Stimulated activated CD8-positive, alpha-beta memory T cell treated with anti-CD3 and anti-CD28 coated beads, Interleukin-7, amount 100 ng/mL, for 48 hours (primary cell): ENCODE measurements around the gene SSH2.

Source experiments
- DNase-seq, 2 donors: peaks; one replicate each; pipeline ENCODE4 v3.0.0-alpha.2; 2020; ENCODE audit warnings: low read depth in 1 of 2; ENCODE audit errors: extremely low read depth in 1 of 2

SSH2 gene

DNA sequence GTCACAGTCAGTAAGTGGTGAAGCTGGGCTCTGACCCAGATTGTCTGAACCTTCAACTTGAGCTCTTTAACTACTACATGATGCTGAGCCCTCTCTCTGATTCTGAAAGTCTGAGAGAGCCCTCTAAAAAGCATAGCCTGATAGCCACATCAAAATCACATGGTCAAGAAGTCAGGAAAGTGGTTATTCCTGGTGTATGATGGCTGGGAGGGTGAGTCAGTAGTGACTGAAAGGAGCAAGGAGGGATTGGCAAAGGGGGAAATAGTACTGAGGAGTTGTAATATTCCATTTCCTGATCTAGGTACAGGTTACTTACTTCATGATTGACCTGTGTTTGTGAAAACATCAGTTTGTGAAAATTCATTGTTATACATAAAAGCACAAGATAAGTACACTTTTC lies 89.1 kb downstream of the SSH2 start:
- no peak for DNase-seq

DNA sequence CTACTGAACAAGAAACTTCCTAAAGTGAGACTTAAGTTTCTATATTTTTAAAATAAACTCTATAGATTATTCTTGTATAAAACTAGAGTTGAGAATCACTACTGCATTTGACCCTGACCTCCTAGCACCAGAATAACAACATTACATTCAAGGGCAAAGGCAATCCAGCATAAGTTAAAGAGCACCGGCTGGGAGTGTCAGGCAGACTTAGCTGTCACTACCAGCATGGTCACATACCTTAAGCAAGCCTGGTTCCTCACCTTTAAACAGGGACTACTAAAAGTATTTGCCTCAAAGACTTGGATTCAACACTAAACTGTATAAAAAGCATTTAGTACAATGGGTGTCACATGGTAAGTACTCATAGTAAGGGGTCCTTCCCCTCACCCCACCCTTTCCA lies 90.4 kb downstream of the SSH2 start:
- DNase-seq: no peak

DNA sequence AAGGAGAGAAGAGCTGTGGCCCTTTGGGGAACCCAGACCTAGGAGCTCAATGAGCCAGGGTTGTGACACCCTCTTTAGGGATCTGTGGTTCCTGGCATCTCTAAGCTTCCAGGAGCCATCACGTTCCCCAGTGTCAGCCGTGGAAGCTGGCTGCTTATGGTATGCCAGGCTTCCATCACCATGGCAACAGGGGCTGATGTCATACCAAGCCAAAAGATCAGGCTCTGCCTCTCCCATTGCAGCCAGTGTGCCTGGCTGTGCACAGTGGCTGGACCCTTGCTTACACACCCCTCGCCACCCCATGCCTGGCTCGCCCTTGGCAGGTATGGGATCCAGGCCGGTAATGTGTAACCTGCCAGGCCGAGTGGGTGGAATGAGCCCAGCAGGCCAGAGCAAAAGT lies 91.1 kb downstream of the SSH2 start:
- DNase-seq: no peak

DNA sequence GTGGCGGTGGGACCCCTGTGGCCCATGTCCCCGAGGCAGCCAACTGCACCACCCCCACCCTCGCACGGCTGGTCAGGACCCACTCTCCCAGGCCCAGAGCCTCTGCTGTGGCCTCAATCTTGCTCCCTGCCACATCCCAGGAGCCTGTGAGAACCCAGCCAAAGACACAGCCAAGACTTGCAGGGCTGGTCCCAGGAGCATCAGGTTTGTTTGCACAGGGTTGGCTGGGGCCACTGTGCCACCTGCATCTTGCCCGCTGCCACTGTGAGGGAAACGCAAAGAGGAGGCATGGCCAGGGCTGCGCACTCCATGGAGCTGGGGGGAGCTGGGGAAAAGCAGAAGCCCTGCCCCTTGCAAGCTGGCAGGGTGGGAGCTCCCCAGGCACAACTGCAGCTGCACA lies 92.5 kb downstream of the SSH2 start:
- no peak for DNase-seq

DNA sequence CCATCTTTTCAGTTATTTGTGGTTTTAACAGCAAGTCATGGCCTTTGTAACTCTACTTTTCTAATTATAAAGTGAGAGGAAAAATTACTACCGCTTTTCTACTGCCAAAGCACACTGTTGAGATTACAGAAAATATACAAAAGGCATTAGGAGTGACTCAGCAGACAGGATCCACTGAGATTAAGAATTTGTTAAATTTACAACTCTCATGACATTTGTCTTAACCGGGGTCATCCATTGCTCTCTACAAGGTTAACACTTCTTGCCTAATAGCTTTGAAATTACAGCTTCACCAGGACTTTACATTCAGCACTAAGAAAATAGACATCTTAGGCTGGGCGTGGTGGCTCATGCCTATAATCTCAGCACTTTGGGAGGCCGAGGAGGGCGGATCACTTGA lies 93.4 kb downstream of the SSH2 start:
- DNase-seq: no peak

DNA sequence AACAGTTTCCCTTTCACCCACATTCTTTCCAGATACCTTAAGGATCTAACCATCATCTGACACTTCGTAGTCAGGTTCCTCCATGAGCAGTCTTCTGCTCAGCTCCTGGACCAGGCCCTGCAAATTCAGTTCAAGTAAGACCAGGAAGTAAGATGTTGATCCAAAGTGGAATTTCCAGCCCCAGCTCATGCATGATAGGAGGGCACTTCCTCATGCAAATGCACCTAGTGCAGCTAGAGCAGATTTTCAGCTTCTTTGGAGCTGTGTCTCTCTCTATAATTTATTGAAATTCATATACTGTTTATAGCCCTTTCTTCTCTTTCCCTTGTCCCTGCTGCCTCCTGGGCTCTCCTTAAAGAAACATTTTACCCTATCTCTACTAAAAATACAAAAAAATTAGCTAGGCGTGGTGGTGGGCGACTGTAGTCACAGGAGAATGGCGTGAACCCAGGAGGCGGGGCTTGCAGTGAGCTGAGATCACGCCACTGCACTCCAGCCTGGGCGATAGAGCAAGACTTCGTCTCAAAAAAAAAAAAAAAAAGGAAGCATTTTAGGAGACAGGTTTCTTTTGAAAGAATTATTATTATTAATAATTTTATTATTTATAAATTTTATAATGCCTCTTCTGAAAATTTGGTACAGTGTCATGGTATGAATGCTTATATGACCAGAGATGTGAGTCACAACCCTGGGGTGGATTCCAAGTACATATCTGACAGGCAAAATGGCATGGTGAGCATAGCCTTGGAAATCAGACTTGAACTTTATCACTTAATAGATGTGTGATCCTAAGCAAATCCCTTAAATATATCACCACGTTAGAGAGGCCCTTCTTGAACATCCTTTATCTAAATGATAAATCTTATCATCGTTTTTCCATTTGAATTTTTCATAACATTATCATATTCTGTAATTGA lies 94.3 kb downstream of the SSH2 start:
- DNase-seq: no peak

DNA sequence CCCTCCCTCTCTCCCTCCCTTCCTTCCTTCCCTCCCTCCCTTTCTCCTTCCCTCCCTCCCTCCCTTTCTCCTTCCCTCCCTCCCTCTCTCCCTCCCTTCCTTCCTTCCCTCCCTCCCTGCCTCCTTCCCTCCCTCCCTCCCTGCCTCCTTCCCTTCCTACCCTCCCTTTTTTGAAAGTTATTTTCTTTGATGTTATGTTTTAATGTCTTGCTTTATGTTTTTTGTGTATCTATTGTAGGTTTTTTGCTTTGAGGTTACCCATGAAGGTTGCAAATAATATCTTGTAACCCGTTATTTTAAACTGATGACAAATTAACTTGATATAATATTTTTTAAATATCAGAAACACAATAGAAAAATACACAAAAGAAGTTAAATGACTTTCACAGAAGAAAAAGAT lies 96.2 kb downstream of the SSH2 start:
- no peak for DNase-seq

DNA sequence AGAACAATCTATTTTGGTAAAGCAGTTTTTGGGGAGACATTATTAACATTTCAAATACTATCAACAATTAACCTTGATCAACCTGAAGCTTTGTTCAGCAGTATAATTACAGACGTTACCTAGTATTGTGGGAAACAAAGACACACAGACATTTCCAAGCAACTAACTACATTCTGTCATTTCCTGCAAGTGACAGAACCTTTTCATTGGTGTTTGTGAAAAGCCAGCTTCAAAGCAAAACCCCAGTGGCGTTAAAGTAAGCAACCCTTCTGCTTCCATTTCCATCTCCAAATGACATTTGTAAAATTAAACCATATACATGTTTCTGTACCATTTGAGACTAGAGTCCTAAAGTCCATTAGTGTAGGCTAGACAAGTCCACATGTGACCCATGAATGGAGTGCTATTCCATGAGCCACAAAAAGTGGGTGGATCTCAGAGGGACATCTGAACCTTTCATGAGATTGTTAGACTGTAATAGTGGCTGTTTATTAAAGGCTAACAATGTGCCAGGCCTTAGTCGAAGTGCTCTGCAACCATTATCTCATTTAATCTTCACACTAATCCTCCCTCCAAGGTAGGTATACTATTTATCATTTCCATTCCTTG lies 101.2 kb downstream of the SSH2 start:
- no peak for DNase-seq

DNA sequence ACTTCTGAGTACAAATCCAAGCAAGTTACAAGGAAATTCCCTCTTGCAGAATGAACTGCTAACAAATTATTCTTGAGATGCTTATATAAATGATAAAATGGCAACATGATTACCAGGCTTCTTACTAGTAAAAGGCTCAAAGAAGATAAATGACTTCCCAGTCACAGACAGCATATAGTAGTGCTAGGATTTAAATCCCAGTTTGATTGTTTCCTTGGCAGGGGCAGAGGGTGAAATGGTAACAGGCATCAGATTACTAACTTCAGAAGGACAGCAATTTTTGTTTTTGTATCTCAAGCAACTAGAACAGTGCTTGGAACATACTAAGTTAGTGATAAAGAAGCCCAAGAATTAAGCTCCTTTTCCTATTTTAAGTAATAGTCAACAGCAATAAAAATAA lies 102.8 kb downstream of the SSH2 start:
- no peak for DNase-seq

DNA sequence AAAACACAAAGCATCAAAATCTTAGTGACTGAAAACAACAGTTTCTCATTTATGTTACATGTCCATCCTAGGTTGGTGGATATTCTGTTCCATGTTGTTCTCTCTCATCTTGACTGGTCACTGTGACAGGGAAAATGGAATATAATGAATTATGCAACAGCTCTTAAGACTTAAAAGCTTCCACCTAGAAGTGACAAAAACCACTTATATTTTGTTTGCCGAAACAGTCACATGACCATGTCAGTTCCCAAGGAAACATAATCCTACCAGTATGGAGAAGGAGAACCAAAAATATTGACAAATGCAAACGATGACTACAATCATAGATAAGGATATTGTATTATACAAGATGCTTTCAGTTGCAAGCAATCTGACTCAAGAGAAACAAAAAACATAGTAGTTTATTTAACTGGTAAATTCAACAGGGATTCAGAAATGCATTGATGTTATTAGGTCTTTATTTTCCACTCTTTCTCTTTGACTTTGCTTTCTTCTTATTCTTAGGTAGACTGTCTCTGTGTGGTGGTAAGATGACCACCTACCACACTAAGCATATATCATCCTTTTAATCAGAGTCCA lies 103.8 kb downstream of the SSH2 start:
- no peak for DNase-seq

DNA sequence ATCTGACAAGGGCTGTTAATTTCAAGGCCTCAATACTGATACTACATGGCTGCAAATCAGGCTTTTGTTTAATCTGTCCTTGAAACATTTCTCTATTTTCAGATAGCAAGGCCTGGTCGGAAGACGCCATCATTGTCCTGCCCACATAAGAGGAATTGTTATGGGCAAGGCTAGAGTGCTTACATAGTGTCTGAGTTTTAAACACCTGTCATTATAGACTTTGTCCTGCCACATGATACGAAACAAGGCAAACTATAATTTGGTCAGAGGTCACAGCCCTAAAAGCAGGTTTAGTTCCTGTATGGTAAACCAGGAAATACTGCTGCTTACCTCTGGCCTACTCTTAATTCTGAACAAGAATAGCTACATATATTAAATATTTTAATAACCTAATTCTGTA lies 104.4 kb downstream of the SSH2 start:
- DNase-seq: no peak

DNA sequence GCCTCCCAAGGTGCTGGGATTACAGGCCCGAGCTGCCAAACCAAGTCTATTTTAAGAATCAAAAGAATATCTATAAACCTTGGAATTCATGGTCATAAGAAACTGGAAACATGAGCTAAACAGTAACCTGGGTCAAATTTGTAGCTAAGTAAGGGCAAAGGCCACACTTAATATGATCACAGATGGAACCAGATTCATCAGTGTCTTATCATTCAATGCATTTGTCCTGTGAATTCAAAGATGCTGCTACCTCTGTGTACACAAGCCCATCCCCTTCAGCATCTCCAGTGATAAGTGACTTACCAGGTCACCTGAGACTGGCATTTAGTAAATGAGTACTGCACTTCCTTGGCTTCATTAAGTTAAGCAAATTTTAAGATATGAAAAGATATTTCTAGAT lies 108.1 kb downstream of the SSH2 start:
- no peak for DNase-seq

DNA sequence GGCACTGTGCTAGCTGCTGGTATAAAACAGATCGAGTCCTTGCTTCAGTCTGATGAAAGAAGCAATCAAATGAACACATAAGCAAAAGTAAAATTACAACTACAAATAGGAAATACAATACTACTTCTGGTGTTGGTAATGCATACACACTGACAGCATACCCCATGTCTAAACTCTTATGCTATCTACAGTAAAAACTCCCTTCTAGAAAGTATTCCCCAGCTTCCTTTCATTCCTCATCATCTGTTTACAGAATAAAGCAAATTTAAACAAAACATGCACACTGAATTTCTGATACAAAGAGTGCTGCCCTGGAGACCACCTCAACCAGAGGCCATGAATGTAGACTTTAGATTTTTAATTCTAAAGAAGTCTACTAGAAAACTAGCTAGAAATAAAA lies 109.6 kb downstream of the SSH2 start:
- no peak for DNase-seq

DNA sequence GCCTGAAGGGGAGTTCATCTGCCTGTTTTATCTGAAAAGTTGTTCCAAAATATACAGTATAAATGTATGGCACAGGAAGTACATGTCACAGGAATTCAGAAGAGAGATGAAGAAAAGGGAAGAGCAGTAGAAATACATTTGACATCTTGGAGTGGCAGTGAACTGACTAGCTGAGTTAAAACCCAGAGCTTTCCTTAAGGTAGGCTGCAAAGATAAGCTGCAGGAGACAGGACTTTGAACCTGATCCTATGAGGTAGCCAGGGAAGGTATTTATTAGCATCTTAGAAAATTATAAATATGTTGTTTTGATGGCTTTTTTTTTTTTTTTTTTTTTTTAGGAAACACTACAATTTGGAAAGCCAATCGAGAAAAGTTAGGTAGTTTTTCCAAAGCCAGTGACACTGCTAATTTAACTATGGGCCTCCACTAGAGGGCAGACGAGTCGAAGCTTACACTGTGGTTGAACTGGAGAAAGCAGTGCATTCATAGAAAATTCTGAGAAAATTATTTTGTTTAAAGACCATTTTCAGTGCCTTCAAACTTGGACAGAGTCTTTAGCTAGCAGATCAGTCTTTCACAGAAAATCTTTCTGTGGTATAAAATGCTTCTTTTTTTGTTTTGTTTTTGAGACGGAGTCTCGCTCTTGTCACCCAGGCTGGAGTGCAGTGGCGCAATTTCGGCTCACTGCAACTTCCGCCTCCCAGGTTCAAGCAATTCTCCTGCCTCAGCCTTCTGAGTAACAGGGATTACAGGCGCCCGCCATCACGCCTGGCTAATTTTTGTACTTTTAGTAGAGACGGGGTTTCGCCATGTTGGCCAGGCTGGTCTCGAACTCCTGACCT lies 122.3 kb downstream of the SSH2 start:
- peak in 1 of 2 donors; percentile 34 for DNase-seq

DNA sequence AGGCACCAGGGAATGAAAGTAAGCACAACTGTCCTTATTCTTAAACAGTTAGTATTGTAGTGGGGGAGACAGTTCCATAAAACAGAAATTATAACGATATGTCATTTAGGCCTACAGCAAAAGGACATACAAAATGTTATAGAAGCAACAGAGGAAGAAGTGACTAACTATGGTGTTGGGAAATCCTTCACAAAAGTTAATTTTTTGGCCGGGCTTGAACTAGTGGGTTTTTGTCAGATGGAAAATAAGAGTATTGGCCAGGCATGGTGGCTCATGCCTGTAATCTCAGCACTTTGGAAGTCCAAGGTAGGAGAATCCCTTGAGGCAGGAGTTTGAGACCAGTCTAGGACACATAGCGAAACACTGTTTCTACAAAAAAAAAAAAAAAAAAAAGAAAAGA lies 127.8 kb downstream of the SSH2 start:
- no peak for DNase-seq

DNA sequence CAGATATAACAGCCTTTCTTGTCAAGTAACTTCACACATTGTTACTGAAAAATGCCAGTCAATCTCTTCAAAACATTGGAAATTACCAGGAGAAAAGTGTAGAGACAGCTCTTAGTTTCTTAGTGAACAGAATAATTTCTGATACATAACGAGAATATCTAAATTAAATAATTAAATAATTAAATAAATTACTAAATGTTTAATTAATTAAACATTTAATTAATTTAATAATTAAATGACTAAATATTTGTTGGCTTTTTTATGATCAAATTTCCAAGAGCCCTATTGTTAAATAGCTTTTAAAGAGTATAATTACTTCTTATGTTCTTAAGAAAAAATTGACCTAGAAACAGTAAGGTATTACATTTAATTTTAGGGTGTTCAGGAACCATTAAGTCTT lies 129.6 kb downstream of the SSH2 start:
- no peak for DNase-seq

DNA sequence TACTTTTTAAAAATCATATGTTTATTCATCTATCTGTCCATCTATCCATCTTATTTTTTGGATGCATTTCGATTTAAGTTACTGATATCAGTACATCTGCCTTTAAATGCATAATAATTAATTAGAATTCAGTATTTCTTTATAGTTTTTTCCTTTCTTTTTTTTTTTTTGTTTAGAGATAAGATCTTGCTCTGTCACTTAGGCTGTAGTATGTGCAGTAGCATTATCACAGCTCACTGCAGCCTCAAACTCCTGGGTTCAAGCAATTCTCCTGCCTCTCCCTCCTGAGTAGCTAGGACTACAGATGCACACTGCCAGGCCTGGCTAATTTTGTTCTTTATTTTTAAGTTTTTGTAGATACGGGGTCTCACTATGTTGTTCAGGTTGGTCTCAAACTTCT lies 133.4 kb downstream of the SSH2 start:
- no peak for DNase-seq

DNA sequence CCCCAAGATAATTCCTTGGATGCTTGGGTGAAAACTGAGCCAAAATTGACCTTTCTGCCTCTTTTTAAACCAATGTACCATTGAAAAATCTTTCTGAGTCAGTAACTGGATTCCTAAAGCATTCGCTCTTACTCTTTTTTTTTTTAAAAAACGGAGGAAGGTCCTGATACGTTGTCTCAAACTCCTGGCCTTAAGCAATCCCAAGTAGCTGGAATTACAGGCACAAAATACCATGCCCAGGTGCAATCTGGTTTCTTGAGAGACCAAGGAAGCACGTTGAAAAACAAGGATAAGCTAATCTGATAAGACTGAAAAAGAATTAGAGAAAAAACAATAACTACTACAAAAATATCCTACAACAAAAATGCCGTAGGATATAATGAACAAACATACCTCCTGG lies 136.5 kb downstream of the SSH2 start:
- DNase-seq: no peak

DNA sequence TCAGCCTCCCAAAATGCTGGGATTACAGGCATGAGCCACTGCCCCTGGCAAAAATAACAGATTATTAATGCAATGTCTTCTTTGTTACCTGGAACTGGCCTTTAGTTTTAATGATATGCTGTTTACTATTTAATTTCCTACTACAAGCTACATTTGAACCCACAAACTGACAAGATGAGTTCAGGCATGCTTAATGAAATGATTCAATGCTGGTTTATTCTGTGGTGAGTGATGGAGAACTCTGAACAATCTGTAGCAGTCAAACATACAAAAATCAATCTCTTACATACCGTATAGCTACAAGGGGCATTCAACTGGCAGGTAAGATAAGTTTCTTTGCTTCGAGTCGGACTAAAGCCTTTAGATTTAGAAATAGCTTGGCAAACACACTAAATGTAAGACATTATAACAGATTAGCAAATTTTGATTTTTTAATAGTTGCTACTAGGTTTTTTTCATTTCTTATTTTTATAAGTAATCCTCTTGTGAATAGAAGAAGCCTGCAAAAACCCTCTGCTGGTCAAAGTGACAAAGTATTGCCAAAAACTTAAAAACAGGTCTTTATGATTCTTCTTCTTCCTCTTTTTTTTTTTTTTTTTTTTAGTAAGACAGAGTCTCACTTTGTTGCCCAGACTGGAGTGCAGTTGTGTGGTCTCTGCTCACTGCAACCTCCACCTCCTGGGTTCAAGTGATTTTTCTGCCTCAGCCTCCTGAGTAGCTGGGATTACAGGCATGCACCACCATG lies 138.5 kb downstream of the SSH2 start:
- DNase-seq: no peak
